ENCODE data around the gene CNN1.
A peak's percentile ranks its signal among the peaks of the same experiment; 100 is the strongest.

CNN1 gene

DNA sequence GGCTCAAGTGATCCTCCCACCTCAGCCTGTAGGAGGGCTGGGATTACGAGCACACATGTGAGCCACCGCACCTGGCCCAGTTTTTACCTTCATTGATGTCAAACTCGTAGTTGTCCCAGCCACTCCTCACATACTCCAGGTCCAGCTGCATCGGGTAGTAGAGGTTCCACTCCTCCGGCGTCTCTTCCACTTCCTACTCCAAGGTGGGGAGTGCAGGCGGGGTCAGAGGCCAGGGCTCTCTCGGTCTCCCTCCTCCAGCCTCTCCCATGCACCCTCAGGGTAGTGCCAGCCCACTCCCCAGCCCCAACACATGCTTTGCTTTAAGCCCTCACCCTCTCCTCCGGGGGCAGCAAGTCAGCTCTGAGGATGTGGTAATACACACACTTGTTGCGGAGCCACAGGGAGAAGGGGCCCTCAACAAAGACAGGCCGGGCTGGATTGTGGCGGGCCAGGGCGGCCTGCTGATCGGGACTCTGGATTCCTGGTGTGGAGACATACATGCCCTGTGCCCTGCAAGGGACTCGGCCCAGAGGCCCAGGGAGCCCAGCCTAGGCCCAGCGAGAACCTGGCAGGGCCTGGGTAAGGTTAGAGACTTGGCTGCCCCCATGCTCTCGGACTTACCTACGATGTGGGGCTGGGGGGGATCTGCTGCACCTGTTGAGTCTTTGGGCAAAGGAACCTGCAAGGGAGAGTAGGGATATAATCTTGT lies 31.1 kb upstream of the CNN1 start:
- H3K36me3 ChIP-seq (ENCODE audit: insufficient read depth, low read length) = no peaks in the 10 kb centered on the region
- H3K9me3 ChIP-seq (ENCODE audit: control insufficient read depth, insufficient read depth, low read length) = no peaks in the 10 kb centered on the region
- H3K9ac ChIP-seq (ENCODE audit: low read depth, low read length) = no peak overlapping the region
- H3K4me1 ChIP-seq (ENCODE audit: insufficient read depth, low read length) = no peaks in the 10 kb centered on the region; the same call in 1 of the 2 replicates

DNA sequence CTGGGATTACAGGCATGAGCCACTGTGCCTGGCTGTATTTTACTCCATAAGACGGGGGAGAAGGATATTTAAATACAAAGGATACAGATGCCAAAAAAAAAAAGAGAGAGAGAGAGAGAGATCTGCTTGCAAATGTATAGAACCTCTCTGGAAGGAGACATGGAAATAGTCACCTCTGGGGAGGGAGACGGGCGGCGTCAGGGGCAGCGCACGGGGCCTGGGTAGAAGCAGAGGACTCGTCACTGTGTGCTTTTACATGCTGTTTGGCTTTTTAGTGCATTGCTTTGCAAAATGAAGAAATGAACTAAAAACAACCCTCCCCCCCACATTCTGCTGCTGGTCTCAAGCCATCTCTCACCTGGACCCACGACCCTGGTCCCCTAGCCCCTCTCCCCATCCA lies 28.2 kb upstream of the CNN1 start:
- no peak overlapping the region for H3K9ac ChIP-seq (ENCODE audit: low read depth, low read length)
- no peaks in the 10 kb centered on the region; the same call in 1 of the 2 replicates for H3K4me1 ChIP-seq (ENCODE audit: insufficient read depth, low read length)
- H3K36me3 ChIP-seq (ENCODE audit: insufficient read depth, low read length) = no peaks in the 10 kb centered on the region
- H3K9me3 ChIP-seq (ENCODE audit: control insufficient read depth, insufficient read depth, low read length) = no peaks in the 10 kb centered on the region

DNA sequence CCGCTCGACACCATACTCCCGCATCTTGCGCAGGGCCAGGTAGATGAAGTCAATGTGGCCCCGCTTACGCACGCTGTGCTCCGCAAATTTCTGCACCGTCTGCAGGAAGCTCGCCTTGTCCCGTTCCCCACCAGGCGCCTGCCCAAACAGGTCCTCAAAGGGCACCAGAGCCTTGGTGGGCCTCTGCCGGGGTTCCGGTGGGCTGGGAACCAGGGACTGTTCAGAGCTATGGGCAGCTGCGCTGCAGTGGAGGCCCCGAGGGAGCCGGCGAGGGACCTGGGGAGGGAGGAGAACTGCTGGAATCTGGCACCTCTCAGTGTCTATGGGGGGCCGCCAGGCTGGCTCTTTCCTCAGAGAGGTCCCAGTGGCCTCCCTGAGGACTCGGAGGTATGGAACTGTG lies 24.7 kb upstream of the CNN1 start:
- Histone ChIP-seq H3K9me3 (ENCODE audit: control insufficient read depth, insufficient read depth, low read length) (no peaks in the 10 kb centered on the region), H3K36me3 (ENCODE audit: insufficient read depth, low read length) (no peaks in the 10 kb centered on the region), H3K4me1 (ENCODE audit: insufficient read depth, low read length) (no peaks in the 10 kb centered on the region), H3K9ac (ENCODE audit: low read depth, low read length) (no peak overlapping the region)

DNA sequence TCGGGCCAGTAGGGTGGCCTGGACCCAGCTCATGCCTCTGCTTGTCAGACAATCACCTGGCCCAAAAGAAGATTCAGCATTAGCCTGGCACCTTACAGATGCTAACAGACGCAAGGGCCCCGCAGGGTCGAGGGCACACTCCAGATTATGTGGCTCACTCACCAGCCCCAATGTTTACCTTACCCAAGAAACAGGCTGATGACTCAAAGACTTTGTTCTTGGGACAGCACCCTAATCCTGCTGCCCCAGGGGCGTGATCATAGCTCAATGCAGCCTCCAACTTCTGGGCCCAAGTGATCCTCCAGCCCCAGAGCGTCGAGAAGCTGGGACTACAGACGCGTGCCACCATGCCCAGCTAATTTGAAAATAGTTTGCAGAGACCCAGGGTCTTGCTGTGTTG lies 19.5 kb upstream of the CNN1 start:
- H3K36me3 ChIP-seq (ENCODE audit: insufficient read depth, low read length) = no peaks in the 10 kb centered on the region
- no peaks in the 10 kb centered on the region for H3K9me3 ChIP-seq (ENCODE audit: control insufficient read depth, insufficient read depth, low read length)
- H3K4me1 ChIP-seq (ENCODE audit: insufficient read depth, low read length) = no peaks in the 10 kb centered on the region
- H3K9ac ChIP-seq (ENCODE audit: low read depth, low read length) = no peak overlapping the region

DNA sequence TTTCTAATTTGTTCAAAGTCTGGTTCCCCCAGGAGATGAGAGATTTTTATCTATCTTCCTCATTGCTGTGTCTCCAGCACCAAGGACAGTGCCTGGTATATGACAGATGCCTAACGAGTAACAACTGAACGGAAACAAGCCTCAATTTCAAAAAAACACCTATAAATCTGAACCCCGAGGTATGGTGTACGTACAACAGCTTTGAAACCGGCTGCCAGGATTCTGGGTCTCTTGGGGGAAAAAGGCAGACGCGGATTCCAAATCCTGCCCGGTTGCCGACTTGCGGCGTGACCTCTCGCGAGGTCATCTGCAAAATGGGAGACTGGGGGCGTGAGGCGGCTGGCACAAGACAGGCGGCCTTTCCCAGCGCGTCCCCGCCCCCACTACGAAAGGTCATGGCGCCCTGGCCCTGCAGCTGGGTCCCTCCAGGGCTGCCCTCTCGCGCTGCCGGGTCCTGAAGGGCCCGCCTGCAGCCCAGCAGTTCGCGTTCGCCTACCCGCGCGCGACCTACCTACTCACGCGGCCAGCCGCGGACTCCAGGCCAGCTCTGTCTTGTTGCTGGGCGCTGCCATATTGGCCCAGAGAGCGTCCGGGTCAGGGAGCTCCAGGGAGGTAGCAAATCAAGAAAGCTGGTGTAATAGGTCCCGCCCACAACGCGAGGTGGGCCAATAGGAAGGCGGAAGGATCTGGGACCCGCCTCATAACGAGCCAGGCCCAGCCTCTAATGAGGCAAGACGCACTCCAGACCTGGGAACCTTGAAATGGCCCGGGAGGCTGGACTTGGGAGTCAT lies 9.9 kb upstream of the CNN1 start, which contains the start of gene ECSIT:
TSS of gene ECSIT (minus strand) at position 584 of the 791 bp plus-strand sequence. CDS start 9,964 bp downstream, outside the sequence.
- no peaks in the 10 kb centered on the region for H3K9me3 ChIP-seq (ENCODE audit: control insufficient read depth, insufficient read depth, low read length)
- no peaks in the 10 kb centered on the region for H3K36me3 ChIP-seq (ENCODE audit: insufficient read depth, low read length)
- H3K4me1 ChIP-seq (ENCODE audit: insufficient read depth, low read length) = no peaks in the 10 kb centered on the region
- H3K9ac ChIP-seq (ENCODE audit: low read depth, low read length) = peak within 1 kb of the TSS; percentile 87

DNA sequence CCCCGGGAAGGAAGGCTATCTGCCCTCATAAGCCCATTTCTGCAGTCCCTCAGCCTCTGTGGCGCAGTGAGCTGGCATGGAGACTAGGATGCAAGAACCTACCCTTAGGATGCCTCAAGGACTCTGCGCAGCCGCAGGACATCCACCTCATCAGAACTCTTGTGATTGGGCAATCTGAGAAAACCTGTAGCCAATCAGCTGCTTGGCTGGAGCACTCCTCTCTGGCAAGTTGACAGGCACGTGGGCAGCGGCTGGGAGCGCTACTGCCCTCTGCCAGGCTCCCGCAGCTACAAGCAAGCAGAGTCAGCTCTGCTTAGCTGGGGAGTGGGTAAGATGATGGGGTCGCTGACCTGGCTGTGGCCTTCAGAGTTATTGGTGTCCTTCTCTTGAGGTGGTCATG lies 8.2 kb upstream of the CNN1 start:
- Histone ChIP-seq H3K9ac (ENCODE audit: low read depth, low read length) (no peak overlapping the region), H3K36me3 (ENCODE audit: insufficient read depth, low read length) (no peaks in the 10 kb centered on the region), H3K9me3 (ENCODE audit: control insufficient read depth, insufficient read depth, low read length) (no peaks in the 10 kb centered on the region), H3K4me1 (ENCODE audit: insufficient read depth, low read length) (0 out of 2 replicates have a peak, but pooled peaks cover 1% of the 10 kb centered on the region)

DNA sequence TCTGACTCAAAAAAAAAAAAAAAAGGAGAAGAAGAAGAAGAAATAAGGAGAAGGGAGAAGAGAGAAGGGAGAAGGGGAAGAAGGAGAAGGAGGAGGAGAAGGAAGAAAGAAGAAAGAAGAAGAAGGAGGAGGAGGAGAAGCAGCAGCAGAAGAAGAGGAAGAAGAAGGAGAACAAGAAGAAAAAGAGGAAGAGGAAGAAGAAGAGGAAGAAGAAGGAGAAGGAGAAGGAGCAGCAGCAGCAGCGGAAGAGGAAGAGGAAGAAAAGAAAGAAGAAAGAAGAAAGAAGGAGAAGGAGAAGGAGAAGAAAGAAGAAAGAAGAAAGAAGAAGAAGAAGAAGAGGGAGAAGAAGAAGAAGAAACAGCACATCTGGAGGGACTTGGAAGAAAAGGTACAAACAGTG lies 4.1 kb upstream of the CNN1 start:
- 0 out of 2 replicates have a peak, but pooled peaks cover 8% of the 10 kb centered on the region for H3K4me1 ChIP-seq (ENCODE audit: insufficient read depth, low read length)
- H3K36me3 ChIP-seq (ENCODE audit: insufficient read depth, low read length) = no peaks in the 10 kb centered on the region
- H3K9ac ChIP-seq (ENCODE audit: low read depth, low read length) = no peak overlapping the region
- H3K9me3 ChIP-seq (ENCODE audit: control insufficient read depth, insufficient read depth, low read length) = no peaks in the 10 kb centered on the region

DNA sequence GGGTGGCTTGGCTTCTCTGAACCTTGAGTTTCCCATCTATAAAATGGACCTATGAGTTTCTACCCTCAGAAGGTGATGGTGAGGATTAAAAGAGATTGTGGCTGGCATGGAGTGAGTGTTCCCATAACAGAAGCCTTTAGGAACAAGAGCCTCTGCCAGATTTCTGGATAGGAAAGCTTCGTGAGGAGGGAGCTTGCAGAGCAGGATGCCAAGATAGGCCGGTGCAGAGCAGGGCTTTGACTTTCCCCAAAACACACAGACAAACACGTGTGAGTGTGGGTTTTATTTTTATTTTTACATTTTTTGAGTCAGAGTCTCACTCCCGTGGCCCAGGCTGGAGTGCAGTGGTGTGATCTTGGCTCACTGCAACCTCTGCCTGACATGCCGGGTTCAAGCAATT lies 3.7 kb upstream of the CNN1 start:
- H3K9me3 ChIP-seq (ENCODE audit: control insufficient read depth, insufficient read depth, low read length) = no peaks in the 10 kb centered on the region
- no peak overlapping the region for H3K9ac ChIP-seq (ENCODE audit: low read depth, low read length)
- no peaks in the 10 kb centered on the region for H3K36me3 ChIP-seq (ENCODE audit: insufficient read depth, low read length)
- 0 out of 2 replicates have a peak, but pooled peaks cover 8% of the 10 kb centered on the region for H3K4me1 ChIP-seq (ENCODE audit: insufficient read depth, low read length)

DNA sequence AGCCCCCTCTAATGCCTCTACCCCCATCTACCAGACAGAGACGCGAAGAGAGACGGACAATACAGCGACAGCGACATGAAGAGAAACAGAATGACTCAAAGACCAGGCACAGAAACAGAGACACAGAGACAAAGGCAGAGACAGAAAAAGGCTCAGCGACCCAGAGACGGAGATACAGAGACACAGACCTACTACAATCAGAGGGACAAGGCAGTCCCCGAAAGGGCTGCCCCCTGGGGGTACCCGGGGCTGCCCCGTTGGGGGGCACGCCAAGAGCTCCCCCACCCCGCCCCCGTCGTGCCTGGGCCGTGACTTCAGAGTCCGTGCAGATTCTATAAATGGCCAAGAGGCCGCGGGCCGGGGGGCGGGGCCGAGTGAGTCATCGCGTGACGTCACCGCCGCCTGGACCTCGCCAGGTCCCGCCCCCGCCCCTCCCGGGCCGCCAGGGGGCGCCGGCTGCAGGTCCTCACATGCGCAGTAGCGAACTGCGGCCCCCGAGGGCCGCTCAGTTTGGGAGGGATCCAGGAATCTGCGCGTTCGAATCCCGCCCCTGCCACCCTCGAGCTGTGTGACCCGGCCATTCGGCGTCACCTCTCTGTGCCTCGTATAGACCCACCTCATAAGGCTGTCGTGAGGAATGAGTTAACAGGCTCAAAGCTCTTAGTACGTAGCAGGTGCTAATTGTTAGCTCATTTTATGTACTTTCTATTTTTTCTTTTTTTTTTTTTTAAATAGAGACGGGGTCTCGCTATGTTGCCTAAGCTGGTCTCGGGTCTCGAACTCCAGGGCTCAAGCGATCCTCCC lies 2.7 kb upstream of the CNN1 start:
- Histone ChIP-seq H3K36me3 (ENCODE audit: insufficient read depth, low read length) (no peaks in the 10 kb centered on the region), H3K9ac (ENCODE audit: low read depth, low read length) (peak overlapping the region; percentile 89), H3K9me3 (ENCODE audit: control insufficient read depth, insufficient read depth, low read length) (no peaks in the 10 kb centered on the region), H3K4me1 (ENCODE audit: insufficient read depth, low read length) (0 out of 2 replicates have a peak, but pooled peaks cover 8% of the 10 kb centered on the region)

DNA sequence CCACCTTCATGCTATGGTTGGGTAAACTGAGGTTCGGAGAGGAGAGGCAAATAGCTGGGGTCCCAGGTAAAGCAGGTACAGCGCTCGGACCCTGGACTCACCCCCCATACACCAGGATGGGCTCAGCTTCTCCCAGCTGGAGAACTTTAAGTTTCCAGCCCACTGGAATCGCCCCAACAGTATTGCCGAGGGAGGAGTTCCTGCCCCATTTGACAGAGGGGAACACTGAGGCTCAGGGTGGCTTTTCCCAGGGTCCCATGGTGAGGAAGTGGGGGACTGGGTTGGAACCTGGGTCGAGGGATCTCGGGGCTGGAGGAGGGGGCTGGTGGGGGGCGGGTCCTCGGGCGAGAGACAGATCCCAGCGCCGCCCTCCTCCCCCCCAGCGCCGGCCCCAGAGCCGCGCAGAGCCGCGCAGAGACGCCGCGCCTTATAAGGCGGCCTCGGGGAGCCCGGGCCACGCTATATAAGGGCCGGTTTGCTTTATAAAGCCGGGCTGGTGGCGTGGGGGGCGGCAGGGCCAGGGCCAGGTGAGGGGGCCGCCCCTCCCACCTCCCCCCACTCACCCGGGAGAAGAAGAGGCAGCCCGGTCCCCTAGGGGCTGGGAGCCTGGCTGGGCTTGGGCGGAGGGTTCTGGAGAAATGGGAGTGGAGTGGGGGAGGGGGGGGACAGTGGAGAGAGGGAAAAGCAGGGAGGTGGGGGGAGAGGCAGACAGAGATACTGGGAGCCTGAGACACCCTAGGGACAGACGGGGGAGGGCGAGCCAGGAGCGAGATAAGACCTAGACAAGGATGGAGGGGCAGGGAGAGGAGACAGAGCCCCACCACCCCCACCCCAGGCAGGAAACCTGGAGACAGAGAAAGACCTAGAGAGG lies 1.1 kb downstream of the CNN1 start:
- peak overlapping the region; percentile 56; the same call in 1 of the 2 replicates for H3K9ac ChIP-seq (ENCODE audit: low read depth, low read length)
- H3K4me1 ChIP-seq (ENCODE audit: insufficient read depth, low read length) = 0 out of 2 replicates have a peak, but pooled peaks cover 8% of the 10 kb centered on the region

DNA sequence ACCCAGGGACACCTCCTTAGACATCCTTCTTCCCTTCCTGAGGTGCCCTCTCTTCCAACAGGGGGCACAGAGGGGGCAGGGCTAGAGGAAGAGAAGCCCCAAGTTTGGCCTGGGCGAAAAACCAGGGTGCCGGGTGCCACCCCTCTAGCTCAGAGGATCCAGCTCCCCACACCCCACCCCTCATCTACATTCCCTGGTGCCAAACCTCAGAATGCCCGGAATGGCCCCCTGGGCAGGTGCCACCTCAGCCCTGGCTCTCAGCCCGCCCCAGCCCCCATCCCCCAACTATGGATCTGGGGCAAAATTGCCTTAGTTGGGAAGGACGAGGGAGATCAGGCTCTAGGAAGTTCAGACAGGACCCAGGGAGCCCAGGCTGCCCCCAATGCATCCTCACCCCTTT lies 2.0 kb downstream of the CNN1 start:
- H3K9me3 ChIP-seq (ENCODE audit: control insufficient read depth, insufficient read depth, low read length) = no peaks in the 10 kb centered on the region
- H3K9ac ChIP-seq (ENCODE audit: low read depth, low read length) = no peak overlapping the region
- 0 out of 2 replicates have a peak, but pooled peaks cover 4% of the 10 kb centered on the region for H3K4me1 ChIP-seq (ENCODE audit: insufficient read depth, low read length)
- H3K36me3 ChIP-seq (ENCODE audit: insufficient read depth, low read length) = no peaks in the 10 kb centered on the region; the same call in 1 of the 2 replicates

More for the DNA sequence above, 1.1 kb downstream of the CNN1 start:
- H3K9me3 ChIP-seq (ENCODE audit: control insufficient read depth, insufficient read depth, low read length) = no peaks in the 10 kb centered on the region
- H3K36me3 ChIP-seq (ENCODE audit: insufficient read depth, low read length) = no peaks in the 10 kb centered on the region; the same call in 1 of the 2 replicates

DNA sequence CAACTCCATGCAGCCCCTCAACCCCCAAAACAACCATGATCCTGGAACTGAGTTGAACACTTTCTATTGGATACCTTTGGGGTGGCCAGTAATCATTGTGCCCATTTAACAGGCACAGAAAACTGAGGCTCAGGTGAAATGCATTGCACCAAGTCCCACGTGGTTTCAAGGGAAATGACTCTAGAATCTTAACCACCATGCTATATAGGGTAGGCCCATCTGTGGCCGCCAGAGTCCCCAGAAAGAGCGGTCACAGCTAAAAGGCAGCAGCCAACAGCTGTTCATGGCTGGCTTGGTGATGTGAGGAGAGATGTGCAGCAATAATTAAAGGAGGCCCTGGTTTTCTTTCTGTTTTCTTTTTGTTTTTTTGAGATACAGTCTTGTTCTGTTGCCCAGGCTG lies 2.6 kb downstream of the CNN1 start:
- H3K36me3 ChIP-seq (ENCODE audit: insufficient read depth, low read length) = no peaks in the 10 kb centered on the region; the same call in 1 of the 2 replicates
- peaks cover 8% of the 10 kb centered on the region; the same call in 1 of the 2 replicates for H3K4me1 ChIP-seq (ENCODE audit: insufficient read depth, low read length)
- H3K9ac ChIP-seq (ENCODE audit: low read depth, low read length) = no peak overlapping the region
- H3K9me3 ChIP-seq (ENCODE audit: control insufficient read depth, insufficient read depth, low read length) = no peaks in the 10 kb centered on the region

DNA sequence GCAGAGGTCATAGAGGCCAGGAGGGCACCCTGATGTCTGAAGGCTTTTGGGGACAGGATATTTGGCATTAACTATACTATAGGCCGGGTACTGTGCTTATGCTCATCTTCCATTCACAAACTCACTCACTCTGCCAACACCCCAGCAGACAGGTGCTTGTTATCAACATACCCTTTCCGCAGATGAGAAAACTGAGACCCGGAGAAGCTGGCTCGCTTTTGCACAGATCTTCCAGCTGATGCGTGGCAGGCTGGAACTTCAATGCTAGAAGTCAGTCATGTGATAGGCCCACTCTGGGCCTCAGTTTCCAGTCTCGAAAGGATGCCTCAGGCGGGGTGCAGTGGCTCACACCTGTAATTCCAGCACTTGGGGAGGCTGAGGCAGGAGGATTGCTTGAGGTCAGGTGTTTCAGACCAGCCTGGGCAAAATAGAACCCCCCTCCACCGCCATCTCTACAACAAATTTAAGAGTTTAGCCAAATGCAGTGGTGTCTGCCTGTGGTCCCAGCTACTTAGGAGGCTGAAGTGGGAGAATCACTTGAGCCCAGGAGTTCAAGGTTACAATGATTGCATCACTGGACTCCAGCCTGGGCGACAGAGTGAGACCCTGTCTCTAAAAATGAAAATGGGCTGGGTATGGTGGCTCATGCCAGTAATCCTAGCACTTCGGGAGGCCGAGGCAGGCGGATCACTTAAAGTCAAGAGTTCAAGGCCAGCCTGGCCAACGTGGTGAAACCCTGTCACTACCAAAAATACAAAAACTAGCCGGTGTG lies 9.5 kb downstream of the CNN1 start:
- H3K9me3 ChIP-seq (ENCODE audit: control insufficient read depth, insufficient read depth, low read length) = no peaks in the 10 kb centered on the region
- peaks cover 4% of the 10 kb centered on the region; the same call in 1 of the 2 replicates for H3K4me1 ChIP-seq (ENCODE audit: insufficient read depth, low read length)
- no peak overlapping the region for H3K9ac ChIP-seq (ENCODE audit: low read depth, low read length)
- H3K36me3 ChIP-seq (ENCODE audit: insufficient read depth, low read length) = peaks cover 4% of the 10 kb centered on the region; the same call in 1 of the 2 replicates
